ENCODE data around the gene IGFBP5. TPM values are rescaled to one million over a fixed set of nuclear protein-coding genes. Genes with fewer than 3 reads are reported as not detected.

The IGFBP5 gene
- total and polyA plus RNA-seq, 2 of the 8 experiments (the other 6 are each of a cell fraction or from before 2014, with no cell fraction given): 2.2 to 2.5 TPM

DNA sequence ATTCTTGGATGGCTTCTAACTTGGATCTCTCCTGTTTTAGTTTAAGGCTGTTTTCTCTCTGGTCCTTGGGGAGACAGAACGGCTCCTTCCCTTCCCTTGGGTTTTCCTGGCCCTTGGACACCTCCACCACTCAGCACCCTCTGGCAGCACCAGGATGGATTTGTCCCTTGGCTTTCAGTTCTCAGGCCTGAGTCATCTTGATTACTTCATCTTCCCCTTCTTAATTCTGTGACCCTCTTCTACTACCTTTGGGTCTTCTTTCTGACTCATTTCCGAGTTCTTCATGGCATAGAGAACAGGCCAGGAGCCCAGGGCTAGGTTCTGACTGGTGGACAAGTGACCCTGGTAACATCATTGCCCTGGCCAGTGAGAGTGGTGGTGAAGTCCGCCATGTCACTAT is 47.2 kb downstream of the IGFBP5 start:
- Histone ChIP-seq H2BK20ac (ENCODE audit: low read length) (no peak overlapping the region), H4K91ac (replicated peaks; ENCODE audit: insufficient read length, low read length) (no peak overlapping the region), H3K27ac (ENCODE audit: low read depth, low read length) (no peak overlapping the region; the same call in 1 of the 2 replicates), H3K4me1 (replicated peaks in 1 of 4; ENCODE audit: control insufficient read depth in 3 of 4, insufficient read depth in 4 of 4, low read length in 3 of 4) (peaks cover 1 to 19% (median 7%) of the 10 kb centered on the region in 4 experiments), H2BK5ac (ENCODE audit: low read depth, low read length) (no peak overlapping the region), H3K23me2 (ENCODE audit: low read depth, low read length) (no peaks in the 10 kb centered on the region), H2BK12ac (ENCODE audit: low read depth, low read length) (no peak overlapping the region), H3K4ac (replicated peaks; ENCODE audit: insufficient read length, low read depth, low read length) (no peak overlapping the region), H3K27me3 (replicated peaks in 1 of 4; ENCODE audit: control insufficient read depth in 3 of 4, extremely low read depth in 1 of 4, insufficient read depth in 3 of 4, low read length in 3 of 4) (no peaks in the 10 kb centered on the region), H3K14ac (ENCODE audit: insufficient read length) (no peak overlapping the region), H4K5ac (ENCODE audit: insufficient read length, low read depth, low read length) (no peak overlapping the region), H4K8ac (ENCODE audit: extremely low read depth, insufficient read depth, low read length) (no peak overlapping the region), H2BK15ac (ENCODE audit: low read length) (no peak overlapping the region), H3K23ac (ENCODE audit: insufficient read length) (no peak overlapping the region), H3K79me1 (ENCODE audit: low read depth, low read length) (peaks cover 12% of the 10 kb centered on the region), H2AK5ac (ENCODE audit: low read depth, low read length) (no peak overlapping the region), H3K56ac (replicated peaks; ENCODE audit: insufficient read length, low read depth, low read length) (no peak overlapping the region), H3K79me2 (ENCODE audit: control insufficient read depth in 1 of 2, insufficient read depth in 2 of 2, low read length in 2 of 2) (peaks cover 27 to 93% of the 10 kb centered on the region in 2 experiments), H2AFZ (ENCODE audit: low read length) (no peak overlapping the region), H3K18ac (ENCODE audit: extremely low read depth, low read length) (no peak overlapping the region), H3K9me3 (ENCODE audit: insufficient read depth in 2 of 2, low read depth in 1 of 2, low read length in 1 of 2) (no peaks in the 10 kb centered on the region), H3K36me3 (ENCODE audit: control insufficient read depth in 2 of 4, insufficient read depth in 4 of 4, low read length in 3 of 4) (peaks cover 0 to 20% (median 5%) of the 10 kb centered on the region in 4 experiments; a peak in 4 of 8 replicates), H2BK120ac (replicated peaks; ENCODE audit: low read depth, low read length) (no peak overlapping the region), H3K9ac (replicated peaks in 1 of 4; ENCODE audit: extremely low read depth in 1 of 4, low read depth in 3 of 4, low read length in 3 of 4) (no peak overlapping the region), H4K20me1 (replicated peaks in 1 of 2; ENCODE audit: control insufficient read depth in 1 of 2, insufficient read depth in 2 of 2, low read length in 2 of 2) (peaks cover 8 to 22% of the 10 kb centered on the region in 2 experiments), H3K4me2 (ENCODE audit: insufficient read depth in 1 of 2, low read depth in 2 of 2, low read length in 2 of 2) (no peak overlapping the region), H3K4me3 (ENCODE audit: extremely low read depth in 1 of 4, insufficient read depth in 2 of 4, low read depth in 3 of 4, low read length in 4 of 4) (no peak overlapping the region)
- WGBS, 2 experiments (ENCODE audit: extremely low coverage in 1 of 2, insufficient coverage in 1 of 2, insufficient read length in 1 of 2, insufficient replicate concordance in 2 of 2, low coverage in 1 of 2, low lambda C conversion rate in 2 of 2, missing lambda C conversion rate in 1 of 2): 88% methylated on average over 3 of the region's 3 CpGs; no CpG with 5 or more reads in 1 of the 2 experiments
- FAIRE-seq (no peak), DNase-seq (ENCODE audit: low read depth in 1 of 2, low spot score in 2 of 2) (no peak)
- TF ChIP-seq CEBPB (IDR thresholded peaks at IDR 0.05; ENCODE audit: low read depth, low read length) (no peak), CHD1 (IDR thresholded peaks at IDR 0.05; ENCODE audit: low read depth, low read length) (no peak), SP1 (IDR thresholded peaks at IDR 0.05; ENCODE audit: low read depth, low read length) (no peak), SIRT6 (IDR thresholded peaks at IDR 0.05; ENCODE audit: low read length) (no peak), BRCA1 (IDR thresholded peaks at IDR 0.05; ENCODE audit: low read depth, low read length) (no peak), RBBP5 (IDR thresholded peaks at IDR 0.05; ENCODE audit: borderline replicate concordance, low read depth, low read length) (no peak), SP2 (IDR thresholded peaks at IDR 0.05; ENCODE audit: low read length) (no peak), BACH1 (IDR thresholded peaks at IDR 0.05; ENCODE audit: low read length) (no peak), SP4 (IDR thresholded peaks at IDR 0.05; ENCODE audit: low read length) (no peak), ZNF274 (IDR thresholded peaks at IDR 0.05; ENCODE audit: borderline replicate concordance, extremely low read depth, low read length) (no peak), MAFK (IDR thresholded peaks at IDR 0.05; ENCODE audit: low read depth, low read length) (no peak)
- POLR2A ChIA-PET (ENCODE audit: partially characterized antibody): interaction anchor here (1.0 kb wide), 1 partner anchor 128 kb away, joined by 3 read pairs; no protein-coding TSS in a partner anchor
- CTCF ChIA-PET (ENCODE audit: partially characterized antibody): interaction anchor here (9.0 to 20.6 kb wide), 2 partner anchors 15 to 130 kb away, joined by 93 to 251 read pairs; no protein-coding TSS in a partner anchor

Data from H1 (cell line).